GM18873 (cell line): ENCODE data around the gene TNFRSF25.
"Not testable (repeated sequence)": the region's sequence is repeated elsewhere in the genome, so short reads cannot be mapped to it uniquely, and the experiment has no call there.

Source experiments
- ATAC-seq: cut with Tn5 transposase; IDR thresholded peaks from one replicate; pipeline ENCODE4 v1.9.1; 2021; ENCODE audit warnings: mild to moderate bottlenecking, moderate library complexity, moderate number of reproducible peaks; ENCODE audit not compliant: unreplicated experiment, low FRiP score

The TNFRSF25 gene

DNA sequence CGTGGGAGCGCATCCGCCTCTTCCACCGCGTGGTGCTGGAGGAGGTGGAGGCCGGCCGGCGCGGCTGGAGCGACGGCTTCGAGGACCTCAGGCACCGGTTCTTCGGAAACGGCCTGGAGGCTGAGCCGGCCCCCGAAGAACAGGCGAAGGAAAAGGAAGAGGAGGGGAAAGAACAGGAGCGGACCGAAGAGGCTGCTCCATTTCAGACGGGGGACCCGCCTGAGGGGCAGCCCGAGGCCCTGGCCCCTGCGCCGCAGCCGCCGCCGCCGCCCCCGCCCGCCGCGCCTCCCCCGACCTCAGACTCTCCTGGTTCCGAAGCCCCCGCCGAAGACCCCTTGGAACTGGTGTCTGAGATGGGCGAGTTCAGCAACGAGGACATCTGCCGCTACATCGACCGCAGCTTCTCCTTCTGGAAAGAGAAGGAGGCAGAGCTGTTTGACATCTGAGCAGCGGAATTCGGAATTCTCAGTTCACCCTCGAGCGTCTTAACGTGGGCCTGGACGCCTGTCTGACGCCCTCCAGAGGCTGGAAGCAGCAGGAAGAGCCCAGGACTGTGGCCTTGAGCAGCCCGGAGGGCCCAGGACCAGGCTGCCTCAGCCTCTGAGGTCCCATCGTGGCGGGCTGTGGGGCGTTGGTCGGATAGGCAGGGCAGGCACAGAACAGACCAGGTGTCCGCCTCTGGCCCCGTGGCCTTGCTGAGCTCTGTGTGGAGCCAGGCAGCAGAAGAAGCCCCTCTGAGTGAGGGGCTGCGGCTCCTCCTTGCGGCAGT, 10.0 kb downstream of the TNFRSF25 start:
- not testable (repeated sequence) for ATAC-seq

DNA sequence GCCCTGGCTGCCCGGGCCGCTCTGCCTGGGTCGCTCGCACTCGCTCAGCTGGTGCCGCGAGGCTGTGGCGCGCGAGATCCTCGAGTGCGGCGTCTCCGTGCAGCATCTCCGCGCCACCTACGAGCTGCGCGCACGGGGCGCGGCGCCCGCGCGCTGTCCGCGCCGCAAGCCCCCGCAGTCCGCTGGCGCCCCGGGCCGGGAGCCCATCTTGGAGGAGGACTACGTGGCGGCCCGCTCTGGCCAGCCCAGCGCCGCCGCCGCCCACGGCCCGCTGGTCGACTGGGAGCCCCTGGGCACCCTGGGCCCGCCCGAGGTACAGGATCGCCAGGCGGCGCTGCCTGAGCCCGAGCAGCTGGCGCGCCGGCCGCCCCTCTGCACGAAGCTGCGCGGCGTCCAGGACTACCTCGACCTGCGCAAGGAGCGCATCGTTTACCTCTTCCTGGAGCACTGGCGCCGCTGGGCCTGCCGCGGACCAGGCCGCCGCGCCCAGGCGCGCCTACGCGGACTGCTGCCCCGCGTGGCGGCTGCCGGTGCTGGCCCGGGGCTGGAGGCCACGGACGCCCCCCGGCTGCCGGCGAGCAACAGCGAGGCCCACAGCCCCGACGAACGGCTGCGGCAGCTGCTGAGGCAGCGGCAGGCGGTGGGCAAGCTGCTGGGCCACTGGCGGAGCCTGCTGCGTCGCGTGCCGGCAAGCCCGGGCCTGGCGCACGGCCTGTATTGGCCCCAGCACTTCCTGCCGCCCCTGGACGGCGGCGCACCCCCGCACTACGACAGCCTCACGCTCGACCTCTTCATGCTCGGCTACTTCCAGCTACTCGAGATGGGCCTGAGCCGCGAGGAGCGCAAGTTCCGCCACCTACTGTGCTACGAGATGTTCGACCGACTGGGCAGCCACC, 10.9 kb downstream of the TNFRSF25 start:
- no peak for ATAC-seq

DNA sequence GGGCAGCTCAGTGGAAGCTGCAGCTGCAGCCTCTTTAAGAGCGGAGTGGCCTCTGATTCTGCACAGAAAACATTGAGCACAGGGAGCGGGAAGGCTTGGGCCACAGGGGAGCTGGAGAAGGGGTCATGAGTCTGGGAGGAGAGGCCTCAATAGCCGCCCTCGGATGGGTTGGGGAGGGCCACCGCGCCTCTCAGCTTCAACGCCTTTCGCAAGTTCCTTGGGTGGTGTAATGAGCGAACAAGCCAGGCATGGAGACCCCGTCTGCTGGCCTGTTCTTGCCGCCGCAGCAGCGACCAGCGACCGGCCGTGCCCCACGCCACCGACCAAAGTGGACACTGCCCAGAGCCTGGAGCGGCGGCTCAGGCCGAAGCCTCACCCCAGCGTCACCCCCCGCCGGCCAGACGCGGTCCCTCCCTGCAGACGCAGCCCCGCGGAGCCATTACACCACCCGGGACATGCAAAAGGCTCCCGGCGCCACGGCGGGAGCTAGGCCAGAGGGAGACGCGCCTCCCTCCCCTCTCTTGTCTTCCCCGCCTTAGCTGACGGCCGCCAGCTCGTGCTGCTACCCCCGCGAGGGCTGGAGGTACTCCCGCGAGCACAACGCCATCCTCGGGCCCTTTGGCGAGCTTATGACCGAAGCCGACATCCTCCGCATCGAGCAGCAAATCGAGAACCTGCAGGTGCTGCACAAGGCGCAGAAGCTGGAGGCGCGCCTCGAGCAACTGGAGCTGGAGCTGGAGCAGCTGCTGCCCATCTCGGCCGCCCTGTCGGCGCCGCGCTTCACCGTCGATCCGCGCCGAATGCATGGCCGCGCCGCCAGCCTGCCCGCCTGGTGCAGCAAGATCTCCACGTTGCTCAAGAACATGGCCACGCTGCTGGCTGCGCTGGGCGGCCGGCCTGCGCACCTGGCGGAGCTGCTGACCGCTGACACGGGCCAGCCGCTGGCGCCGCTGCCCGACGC, 11.8 kb downstream of the TNFRSF25 start:
- not testable (repeated sequence) for ATAC-seq

DNA sequence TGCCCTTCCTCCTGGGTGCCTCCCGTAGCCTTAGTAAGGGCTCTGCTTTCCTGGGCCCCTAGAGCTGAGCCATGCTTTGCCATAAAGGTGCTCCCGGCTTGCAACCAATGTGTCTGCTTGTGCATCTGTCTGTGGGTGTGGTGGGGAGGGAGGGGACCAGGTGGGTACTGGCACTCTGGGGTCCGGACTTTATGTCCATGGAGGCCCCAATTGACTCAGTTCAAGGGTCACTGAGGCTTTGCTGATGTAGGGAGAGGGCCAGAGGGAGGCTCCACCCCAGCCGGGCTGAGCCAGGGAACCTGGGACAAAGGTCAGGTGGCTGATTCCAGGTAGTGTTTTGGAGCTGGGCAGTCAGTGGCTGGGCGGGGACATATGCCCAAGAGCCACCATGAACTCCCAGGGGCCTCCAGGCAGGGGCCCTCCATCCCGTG, 15.0 kb downstream of the TNFRSF25 start:
- no peak for ATAC-seq

DNA sequence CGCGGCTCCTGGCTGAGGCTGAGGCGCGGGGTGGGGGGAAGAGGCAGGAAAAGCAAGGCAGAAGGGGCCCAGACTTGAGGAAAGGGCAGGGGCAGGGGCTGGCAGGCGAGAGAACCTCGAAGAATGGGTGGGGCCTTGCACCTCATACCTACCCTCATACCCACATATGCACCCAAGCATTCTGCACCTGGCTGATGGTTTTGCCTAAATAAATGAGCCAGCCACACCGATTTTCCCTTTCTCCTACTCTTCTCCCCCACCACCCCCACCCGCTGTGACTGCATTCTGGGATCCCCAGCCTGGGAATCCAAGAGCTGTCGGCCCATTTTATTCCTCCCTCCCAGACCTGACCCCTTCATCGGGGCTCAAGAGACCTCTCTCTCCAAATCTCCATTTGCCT, 15.5 kb downstream of the TNFRSF25 start:
- ATAC-seq: not testable (repeated sequence)

DNA sequence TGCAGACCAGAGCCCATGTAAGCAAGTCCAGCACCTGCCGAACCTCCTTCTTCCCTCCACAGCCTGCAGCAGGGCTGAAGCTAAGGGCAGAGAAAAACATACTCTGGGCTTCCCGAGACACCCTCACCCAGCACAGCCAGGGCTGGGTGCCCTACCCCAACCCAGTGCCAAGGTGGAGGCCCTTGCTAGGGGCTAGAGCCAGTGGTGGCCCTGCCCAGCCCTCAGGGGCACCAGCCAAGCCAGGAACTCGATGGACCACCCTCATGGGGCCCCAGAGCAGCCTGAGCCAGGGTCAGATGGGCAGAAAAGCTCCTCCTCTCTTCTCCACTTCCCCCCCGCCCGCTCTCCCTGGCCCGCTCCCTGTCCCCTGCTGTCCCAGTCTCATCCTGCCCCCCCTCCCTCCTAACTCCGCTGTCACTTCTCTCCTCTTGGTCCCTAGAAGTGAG, 15.9 kb downstream of the TNFRSF25 start:
- no peak for ATAC-seq

DNA sequence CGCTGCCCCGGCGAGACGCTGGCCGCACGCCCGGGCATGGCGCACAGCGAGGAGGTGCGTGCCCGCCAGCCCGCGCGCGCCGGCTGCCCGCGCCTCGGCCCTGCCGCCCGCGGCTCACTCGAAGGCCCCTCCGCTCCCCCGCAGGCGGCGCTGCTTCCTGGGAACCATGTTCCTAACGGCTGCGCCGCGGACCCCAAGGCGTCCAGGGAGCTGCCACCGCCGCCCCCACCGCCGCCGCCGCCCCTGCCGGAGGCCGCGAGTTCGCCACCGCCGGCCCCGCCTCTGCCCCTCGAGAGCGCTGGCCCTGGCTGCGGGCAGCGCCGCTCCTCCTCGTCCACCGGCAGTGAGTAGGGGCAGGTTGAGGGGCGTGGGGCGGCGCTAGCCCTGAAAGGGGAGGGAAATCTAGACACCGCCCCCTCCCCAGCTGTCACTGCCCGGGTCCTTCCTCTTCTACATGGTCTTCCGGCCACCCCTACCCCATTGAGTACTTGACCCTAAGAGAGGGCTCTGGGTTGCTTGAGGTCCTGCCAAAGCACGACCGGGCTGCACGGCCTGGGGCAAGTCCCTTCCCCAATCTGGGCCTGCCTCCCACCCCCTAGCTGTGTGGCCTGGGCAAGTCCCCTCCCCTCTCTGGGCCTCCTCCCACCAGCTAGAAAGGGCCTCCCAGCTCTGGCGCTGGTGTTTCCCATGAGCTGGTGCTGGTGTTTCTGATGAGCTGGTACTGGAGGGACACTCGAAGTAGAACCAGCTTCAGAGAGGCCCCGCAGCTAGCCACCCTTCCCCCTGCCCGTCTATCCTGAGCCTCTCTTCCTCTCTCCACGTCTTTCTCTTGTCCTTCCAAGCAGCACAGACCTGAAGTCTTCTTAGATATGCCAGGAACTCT, 17.0 kb downstream of the TNFRSF25 start:
- no peak for ATAC-seq

DNA sequence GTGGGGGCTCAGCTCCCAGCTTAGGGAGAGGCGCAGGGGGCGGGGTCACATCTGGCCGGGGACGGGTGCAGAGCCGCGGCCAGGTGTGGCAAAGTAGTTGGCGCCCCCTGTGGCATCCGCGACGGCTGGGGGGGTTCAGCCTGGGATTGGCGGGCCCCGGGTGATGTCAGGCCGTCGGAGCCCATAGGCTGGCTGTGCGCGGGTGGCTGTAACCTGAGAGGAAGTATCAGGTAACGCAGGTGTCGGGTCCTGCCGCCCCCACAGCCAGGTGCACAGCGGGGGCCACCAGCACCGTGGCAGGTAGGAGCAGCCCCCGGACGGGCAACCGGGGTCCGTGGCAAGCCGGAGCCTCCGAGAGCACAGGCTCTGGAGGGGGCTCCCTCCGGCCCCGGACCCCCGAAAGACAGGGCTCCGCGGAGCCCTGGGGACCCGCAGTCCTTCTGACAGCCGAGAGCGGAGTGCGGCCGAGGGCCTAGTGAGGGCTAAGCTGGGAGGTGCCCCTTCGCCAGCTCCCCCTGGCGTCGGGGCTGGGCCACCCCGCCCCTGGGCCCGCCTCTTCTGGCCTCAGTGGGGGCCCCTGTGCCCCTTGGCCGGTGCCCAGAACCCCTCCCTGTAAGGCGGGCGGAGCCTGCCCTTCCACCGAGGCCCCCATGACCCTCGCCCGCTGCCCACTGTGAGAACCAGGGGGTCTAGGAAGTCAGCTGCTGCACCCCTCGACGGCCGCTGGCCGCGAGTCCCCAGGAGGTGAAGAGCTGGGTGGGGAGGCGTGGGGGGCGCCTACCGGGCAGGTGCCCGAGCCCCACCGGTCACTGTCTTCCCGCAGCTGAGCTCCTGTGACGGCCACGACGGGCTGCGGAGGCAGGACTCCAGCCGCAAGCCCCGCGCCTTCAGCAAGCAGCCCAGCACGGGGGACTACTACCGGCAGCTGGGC, 17.9 kb downstream of the TNFRSF25 start:
- no peak for ATAC-seq

DNA sequence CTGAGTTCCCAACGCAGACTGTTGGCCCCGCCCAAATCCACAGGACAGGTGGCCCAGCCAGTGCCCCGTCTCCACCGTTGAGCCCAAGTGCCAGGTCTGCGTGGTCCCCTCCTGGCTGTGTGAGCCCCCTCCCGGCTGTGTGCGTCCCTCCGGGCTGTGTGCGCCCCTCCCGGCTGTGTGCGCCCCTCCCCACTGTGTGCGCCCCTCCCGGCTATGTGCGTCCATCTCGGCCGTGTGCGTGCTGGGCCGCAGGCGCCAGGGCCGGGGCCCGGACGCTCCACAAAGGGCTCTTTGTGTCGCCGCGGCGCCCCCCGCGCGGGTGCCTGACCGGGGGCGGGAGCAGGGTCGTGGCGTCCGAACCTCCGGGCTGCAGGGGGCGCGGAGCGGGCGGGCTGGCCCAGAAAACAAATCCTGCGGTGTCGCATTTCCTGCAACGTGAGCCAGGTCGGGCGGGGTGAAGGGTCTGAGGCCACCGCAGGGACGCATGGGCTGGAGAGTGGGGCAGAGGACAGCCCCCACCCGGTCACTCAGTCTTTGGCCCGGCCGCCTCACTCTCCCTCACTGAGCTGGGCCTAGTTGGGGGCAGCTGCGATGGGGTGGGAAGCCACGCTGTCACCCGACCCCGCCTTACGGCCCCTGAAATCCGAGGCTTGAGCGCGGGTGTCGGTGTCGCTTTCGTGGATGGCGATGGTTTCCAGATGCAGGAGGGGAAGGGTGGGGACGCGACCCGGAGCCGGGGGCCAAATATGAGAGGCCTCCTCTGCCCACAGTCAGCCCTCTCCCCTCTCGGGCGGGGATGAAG, 18.8 kb downstream of the TNFRSF25 start:
- ATAC-seq: no peak

DNA sequence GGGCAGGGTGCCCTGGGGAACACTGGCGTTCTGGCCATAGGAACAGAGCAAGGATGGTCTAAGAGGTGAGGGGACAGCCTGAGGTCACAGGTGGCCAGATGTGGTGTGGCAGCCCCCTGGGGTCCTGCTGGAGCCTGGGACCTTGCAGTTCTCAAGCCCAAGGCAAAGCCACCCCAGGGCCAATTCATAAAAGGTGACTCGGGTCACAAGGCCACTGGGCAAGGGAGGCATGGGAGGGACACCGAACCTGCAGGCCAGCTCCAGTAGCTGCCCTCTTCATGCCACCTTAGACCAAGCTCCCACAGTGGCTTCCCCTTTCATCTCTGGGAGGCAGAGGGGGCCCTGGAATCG, 19.3 kb downstream of the TNFRSF25 start:
- no peak for ATAC-seq

DNA sequence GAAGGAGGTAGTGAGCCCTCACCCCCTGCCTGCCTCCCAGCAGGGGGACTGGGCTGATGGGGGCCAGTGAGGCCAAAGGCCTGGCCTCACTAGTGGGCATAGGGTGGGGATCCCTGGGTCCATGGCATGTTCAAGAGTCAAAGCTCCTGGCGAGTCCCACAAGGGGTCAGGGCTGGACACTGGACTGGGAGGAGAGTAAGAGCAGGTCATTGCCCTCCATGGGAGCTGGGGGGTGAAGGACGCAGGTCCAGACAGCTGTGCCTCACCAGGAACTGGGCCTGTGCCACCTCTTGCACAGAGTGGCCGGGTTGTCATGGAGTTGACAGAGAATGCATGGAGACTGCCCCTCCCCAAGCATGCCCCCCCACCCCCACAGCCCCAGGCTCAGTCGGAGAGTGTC, 20.0 kb downstream of the TNFRSF25 start:
- not testable (repeated sequence) for ATAC-seq

DNA sequence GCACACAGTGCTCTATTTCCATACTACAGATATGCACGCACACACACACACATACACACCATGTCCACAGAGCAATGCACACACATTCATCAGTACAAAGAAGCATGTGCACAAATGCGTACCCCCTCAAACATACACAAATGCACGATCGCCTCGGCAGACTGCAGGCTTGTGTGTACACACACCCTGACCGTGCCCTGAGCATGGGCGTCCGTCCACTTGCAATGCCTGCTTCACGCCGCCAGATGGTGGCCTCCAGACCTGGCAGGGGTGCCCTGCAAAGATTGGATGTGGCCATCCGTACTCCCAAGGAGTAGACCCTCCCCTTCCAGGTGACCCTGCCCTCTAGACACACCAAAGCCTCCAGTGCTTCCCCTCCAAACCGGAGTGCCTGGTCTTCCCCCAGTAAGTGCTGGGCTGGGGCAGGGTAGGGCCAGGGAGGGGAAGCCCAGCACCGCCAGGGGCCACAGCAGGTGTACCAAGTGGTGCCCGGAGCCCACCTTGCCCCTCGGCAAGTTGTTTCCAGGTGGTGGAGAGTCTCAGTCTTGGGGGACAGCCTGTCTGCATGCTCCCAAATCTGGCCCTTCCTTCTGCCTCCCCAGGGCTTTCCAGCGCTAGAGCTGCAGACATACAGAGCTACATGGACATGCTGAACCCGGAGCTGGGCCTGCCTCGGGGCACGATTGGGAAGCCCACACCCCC, 20.8 kb downstream of the TNFRSF25 start:
- no peak for ATAC-seq

DNA sequence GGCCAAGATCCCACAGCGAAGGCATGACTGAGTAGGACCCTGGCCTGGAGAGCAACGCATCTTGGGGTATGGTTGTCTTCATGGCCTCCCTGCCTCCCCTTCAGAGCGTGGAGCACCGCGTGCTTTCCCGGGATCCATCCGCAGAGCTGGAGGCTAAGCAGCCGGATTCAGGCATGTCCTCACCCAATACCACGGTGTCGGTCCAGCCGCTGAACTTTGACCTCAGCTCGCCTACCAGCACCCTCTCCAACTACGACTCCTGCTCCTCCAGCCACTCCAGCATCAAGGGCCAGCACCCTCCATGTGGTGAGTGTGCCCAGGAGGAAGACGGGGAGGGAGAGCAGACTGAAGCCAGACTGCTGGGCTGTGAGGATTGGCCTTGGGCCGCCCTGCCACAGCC, 21.6 kb downstream of the TNFRSF25 start:
- no peak for ATAC-seq

DNA sequence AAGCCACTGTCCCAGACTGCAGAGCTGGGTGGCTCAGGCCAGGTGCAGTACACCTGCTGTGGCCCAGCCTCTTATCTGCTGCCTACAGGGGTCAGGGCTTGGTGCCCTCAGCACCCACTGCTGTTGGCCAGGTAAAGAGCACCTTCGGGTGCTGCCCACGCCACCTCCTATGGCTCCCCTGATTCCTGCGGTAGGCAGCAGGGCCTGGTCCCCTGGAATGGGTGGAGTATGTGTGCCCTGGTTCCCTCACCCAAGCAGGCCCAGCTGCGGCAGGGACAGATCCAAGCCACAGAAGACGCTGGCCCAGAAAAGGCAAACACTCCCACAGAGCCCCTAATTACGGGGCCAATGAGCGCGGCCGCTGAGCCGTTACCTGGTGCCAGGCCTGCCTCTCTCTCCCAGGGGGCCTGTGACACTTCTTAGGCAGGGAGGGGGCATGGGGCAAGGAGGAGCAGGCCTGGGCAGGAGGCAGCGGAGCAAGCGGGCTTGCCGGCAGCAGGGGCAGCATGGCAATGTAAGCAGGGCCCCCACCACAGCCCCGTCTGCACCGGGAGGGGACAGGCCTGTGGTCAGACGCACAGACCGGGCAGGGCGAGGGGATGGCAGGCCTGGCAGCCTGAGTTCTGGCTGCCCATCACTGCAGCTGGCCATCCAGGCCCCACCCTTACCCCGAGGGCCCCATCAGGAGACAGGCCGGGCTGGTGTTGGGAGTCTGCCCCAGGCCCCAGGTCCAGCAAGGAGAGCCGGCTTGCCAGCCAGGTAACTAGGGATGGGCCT, 22.4 kb downstream of the TNFRSF25 start:
- ATAC-seq: no peak

DNA sequence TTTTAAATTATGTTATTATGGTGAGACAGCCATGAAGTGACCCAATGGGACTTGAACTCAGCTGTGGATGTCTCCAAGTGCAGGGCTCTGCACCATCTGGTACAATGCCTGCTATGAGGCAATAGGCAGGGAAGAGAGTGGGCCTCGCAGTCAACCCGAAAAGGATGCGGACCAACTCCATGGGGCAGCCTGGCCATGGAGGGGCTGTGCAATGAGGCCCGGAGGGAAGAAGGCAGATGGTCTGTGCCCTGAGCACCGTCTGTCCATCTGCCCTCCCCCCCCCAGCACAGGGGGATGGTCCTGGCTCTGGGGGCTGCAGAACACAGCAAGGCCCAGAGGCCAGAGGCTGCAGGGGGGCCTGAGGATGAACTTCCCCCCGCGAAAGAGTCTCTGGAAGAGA, 24.4 kb downstream of the TNFRSF25 start:
- no peak for ATAC-seq
